Stimulated activated CD8-positive, alpha-beta memory T cell treated with anti-CD3 and anti-CD28 coated beads, Interleukin-15, amount 100 ng/mL, for 48 hours (primary cell): ENCODE results near the gene LILRB5.
"Not testable (repeated sequence)": the region's sequence is repeated elsewhere in the genome, so short reads cannot be mapped to it uniquely, and the experiment has no call there.

Experiments used
- DNase-seq, 2 donors: peaks; one replicate each; pipeline ENCODE4 v3.0.0-alpha.2; 2020; ENCODE audit warnings: low read depth in 2 of 2

LILRB5 gene

GRCh38 chr19:54242234-54242633 is 14.8 kb downstream of the LILRB5 start:
- DNase-seq: not testable (repeated sequence)

- DNase-seq: not testable (repeated sequence)
Observed at GRCh38 chr19:54240372-54241336, 16.4 kb downstream of the LILRB5 start.

GRCh38 chr19:54239491-54240371 is 17.3 kb downstream of the LILRB5 start:
- DNase-seq: not testable (repeated sequence)

- no peak for DNase-seq
Observed at GRCh38 chr19:54233941-54234340, 23.1 kb downstream of the LILRB5 start.

- peak; percentile 67 to 73 for DNase-seq
Observed at GRCh38 chr19:54231077-54231931, 25.8 kb downstream of the LILRB5 start.

GRCh38 chr19:54230031-54230430 is 27.0 kb downstream of the LILRB5 start:
- no peak for DNase-seq

- DNase-seq: no peak
Observed at GRCh38 chr19:54229146-54229545, 27.9 kb downstream of the LILRB5 start.

- not testable (repeated sequence) for DNase-seq
Observed at GRCh38 chr19:54224619-54225018, 32.5 kb downstream of the LILRB5 start.

GRCh38 chr19:54223937-54224281 is 33.2 kb downstream of the LILRB5 start:
- DNase-seq: not testable (repeated sequence)

GRCh38 chr19:54223277-54223936 is 33.7 kb downstream of the LILRB5 start:
- DNase-seq: not testable (repeated sequence)

- not testable (repeated sequence) for DNase-seq
Observed at GRCh38 chr19:54222474-54223276, 34.4 kb downstream of the LILRB5 start, which contains the start of gene LILRB3. TSS of gene LILRB3 (minus strand) at chr19:54223007. CDS start at chr19:54222976, 31 bp downstream.

- DNase-seq: not testable (repeated sequence)
Observed at GRCh38 chr19:54221947-54222346, 35.1 kb downstream of the LILRB5 start.

GRCh38 chr19:54219702-54220101 is 37.4 kb downstream of the LILRB5 start:
- DNase-seq: not testable (repeated sequence)

- no peak for DNase-seq
Observed at GRCh38 chr19:54218960-54219661, 38.0 kb downstream of the LILRB5 start.

- DNase-seq: no peak
Observed at GRCh38 chr19:54218259-54218658, 38.8 kb downstream of the LILRB5 start.

GRCh38 chr19:54217517-54218247 is 39.4 kb downstream of the LILRB5 start:
- not testable (repeated sequence) for DNase-seq

GRCh38 chr19:54216869-54217268 is 40.2 kb downstream of the LILRB5 start:
- no peak for DNase-seq

GRCh38 chr19:54214734-54215133 is 42.3 kb downstream of the LILRB5 start:
- DNase-seq: not testable (repeated sequence)
